ENCODE results near the gene GAS2L2. TPM values are rescaled to one million over a fixed set of nuclear protein-coding genes. Genes with fewer than 3 reads are reported as not detected.

GAS2L2 gene
- total and polyA plus RNA-seq, 8 donors, result under 0.01 to 0.05 TPM; not detected in 6

DNA sequence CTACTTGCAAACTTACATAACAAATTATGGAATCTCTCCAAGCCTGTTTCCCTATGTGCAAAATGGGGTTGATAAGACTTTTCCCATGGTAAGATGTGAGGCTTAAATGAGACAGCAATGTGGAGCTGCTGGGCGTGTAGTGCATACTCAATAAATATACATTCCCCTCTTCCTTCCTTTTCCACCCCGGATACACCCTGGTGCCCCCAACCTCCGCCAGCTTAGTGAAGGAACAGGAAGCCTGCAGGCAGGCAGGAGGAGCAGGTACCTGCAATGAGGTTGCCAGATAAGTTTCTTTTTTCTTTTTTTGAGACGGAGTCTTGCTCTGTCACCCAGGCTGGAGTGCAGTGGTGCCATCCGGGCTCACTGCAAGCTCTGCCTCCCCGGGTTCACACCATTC lies 22.5 kb upstream of the GAS2L2 start:
- peak overlapping the region in 4 of 5 donors; percentile 55 to 84 (median 74) for H3K27ac ChIP-seq
- no peak overlapping the region for H3K4me3 ChIP-seq
- H3K4me1 ChIP-seq, result peaks cover 26 to 63% (median 50%) of the 10 kb centered on the region in 4 donors
- no peak for DNase-seq
- intact Hi-C loops (cut with DNase I; ENCODE audit: low total_unique reads), result no loop called here
- H3K27me3 ChIP-seq, result no peaks in the 10 kb centered on the region
- H3K9me3 ChIP-seq, result no peaks in the 10 kb centered on the region
- H3K36me3 ChIP-seq, result no peaks in the 10 kb centered on the region
- no peak for TF ChIP-seq POLR2A (IDR thresholded peaks at IDR 0.05)
- no peak for TF ChIP-seq EP300 (IDR thresholded peaks at IDR 0.05)
- no peak for TF ChIP-seq POLR2AphosphoS5 (IDR thresholded peaks at IDR 0.05)
- TF ChIP-seq, protein P1, sequence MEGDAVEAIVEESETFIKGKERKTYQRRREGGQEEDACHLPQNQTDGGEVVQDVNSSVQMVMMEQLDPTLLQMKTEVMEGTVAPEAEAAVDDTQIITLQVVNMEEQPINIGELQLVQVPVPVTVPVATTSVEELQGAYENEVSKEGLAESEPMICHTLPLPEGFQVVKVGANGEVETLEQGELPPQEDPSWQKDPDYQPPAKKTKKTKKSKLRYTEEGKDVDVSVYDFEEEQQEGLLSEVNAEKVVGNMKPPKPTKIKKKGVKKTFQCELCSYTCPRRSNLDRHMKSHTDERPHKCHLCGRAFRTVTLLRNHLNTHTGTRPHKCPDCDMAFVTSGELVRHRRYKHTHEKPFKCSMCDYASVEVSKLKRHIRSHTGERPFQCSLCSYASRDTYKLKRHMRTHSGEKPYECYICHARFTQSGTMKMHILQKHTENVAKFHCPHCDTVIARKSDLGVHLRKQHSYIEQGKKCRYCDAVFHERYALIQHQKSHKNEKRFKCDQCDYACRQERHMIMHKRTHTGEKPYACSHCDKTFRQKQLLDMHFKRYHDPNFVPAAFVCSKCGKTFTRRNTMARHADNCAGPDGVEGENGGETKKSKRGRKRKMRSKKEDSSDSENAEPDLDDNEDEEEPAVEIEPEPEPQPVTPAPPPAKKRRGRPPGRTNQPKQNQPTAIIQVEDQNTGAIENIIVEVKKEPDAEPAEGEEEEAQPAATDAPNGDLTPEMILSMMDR (IDR thresholded peaks at IDR 0.05), result no peak
- 28 to 45% (median 38%) methylated on average over 6 of the region's 6 CpGs for WGBS, 5 donors

- Histone ChIP-seq H3K4me3 (peak overlapping the region in 1 of 4 donors; percentile 13), H3K4me1 (peaks cover 26 to 65% (median 50%) of the 10 kb centered on the region in 4 donors), H3K36me3 (no peaks in the 10 kb centered on the region), H3K9me3 (no peaks in the 10 kb centered on the region), H3K27me3 (no peaks in the 10 kb centered on the region), H3K27ac (peak overlapping the region in 4 of 5 donors; percentile 55 to 84 (median 74))
- TF ChIP-seq, protein P1 (IDR thresholded peaks at IDR 0.05), result no peak
- DNase-seq, result no peak
- intact Hi-C loops (cut with DNase I; ENCODE audit: low total_unique reads), result no loop called here
- 48 to 56% (median 52%) methylated on average over 5 of the region's 5 CpGs for WGBS, 5 donors
These were observed 22.0 kb upstream of the GAS2L2 start for GRCh38 chr17:35775039-35775438.

GRCh38 chr17:35774499-35774898 lies 21.5 kb upstream of the GAS2L2 start:
- WGBS, 5 donors, result 34 to 49% (median 39%) methylated on average over 5 of the region's 5 CpGs
- peak overlapping the region in 4 of 5 donors; percentile 55 to 84 (median 74) for H3K27ac ChIP-seq
- intact Hi-C loops (cut with DNase I; ENCODE audit: low total_unique reads), result no loop called here

DNA sequence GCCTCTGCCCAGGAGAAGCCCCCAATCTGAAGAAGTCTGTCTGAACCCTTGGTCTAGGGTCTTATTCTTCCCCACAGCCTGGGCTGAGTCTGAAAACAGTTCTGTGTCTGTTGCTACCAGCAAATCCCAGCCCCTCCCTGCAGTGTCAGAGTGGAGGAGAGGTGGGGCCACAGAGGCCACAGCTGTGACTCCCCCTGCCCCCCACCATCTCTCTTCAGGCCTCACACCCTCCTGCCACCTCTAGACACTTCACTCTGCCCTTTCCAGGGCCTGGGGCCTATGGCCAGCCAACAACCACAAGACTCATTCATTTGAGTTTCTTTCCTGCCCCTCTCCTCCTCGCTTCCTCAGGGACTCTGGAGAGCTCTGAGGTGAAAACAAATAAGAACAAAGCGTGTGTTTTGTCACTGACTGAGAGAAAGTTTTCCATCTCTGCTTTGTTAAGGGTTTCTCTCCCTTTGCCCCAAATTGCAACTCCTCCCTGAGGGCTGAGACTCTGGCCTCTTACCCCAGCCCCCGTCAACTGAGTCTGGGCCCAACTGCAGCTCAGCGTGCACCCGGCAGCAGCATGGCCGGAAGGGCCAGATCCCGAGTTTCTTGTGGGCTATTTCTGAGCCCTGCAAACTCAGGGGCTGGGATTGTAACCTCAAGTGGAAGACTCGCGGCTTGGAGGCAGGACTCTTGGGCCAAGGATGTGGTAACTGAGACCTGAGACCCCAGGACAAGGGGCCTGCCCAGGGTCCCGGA lies 20.8 kb upstream of the GAS2L2 start:
- H3K4me1 ChIP-seq, result peaks cover 26 to 65% (median 50%) of the 10 kb centered on the region in 4 donors
- DNase-seq, result peak in 1 of 2 donors; percentile 63
- no peak overlapping the region for H3K4me3 ChIP-seq
- WGBS, 5 donors, result 39 to 54% (median 49%) methylated on average over 6 to 10 of the region's 10 CpGs
- no peaks in the 10 kb centered on the region for H3K36me3 ChIP-seq
- peak overlapping the region in 4 of 5 donors; percentile 55 to 84 (median 74) for H3K27ac ChIP-seq
- intact Hi-C loops (cut with DNase I; ENCODE audit: low total_unique reads), result no loop called here
- H3K9me3 ChIP-seq, result no peaks in the 10 kb centered on the region
- H3K27me3 ChIP-seq, result no peaks in the 10 kb centered on the region
- TF ChIP-seq POLR2A (IDR thresholded peaks at IDR 0.05) (no peak), EP300 (IDR thresholded peaks at IDR 0.05) (no peak), POLR2AphosphoS5 (IDR thresholded peaks at IDR 0.05) (no peak)
- TF ChIP-seq, protein P1 (IDR thresholded peaks at IDR 0.05), result no peak

More at GRCh38 chr17:35774499-35774898, 21.5 kb upstream of the GAS2L2 start:
- TF ChIP-seq POLR2AphosphoS5 (IDR thresholded peaks at IDR 0.05), result peak in 2 of 3 donors; percentile 22 to 46
- TF ChIP-seq, protein P1 (IDR thresholded peaks at IDR 0.05), result no peak
- Histone ChIP-seq H3K36me3 (no peaks in the 10 kb centered on the region), H3K4me1 (peaks cover 26 to 65% (median 50%) of the 10 kb centered on the region in 4 donors), H3K4me3 (peak overlapping the region in 1 of 4 donors; percentile 13), H3K9me3 (no peaks in the 10 kb centered on the region), H3K27me3 (no peaks in the 10 kb centered on the region)
- peak; percentile 77 to 89 for DNase-seq

All from stomach (tissue), 9 donors.